A549 (cell line): ENCODE data around the gene KDM5B. TPM values are rescaled to one million over a fixed set of nuclear protein-coding genes. Genes with fewer than 3 reads are reported as not detected.
"Not testable (repeated sequence)": the region's sequence is repeated elsewhere in the genome, so short reads cannot be mapped to it uniquely, and the experiment has no call there.

Experiments used
- ATAC-seq, 2 experiments: fragments of 200-7000 bp in 1 of 2; fragments of >200 bp in 1 of 2; cut with Nextera tagmentation in 1 of 2; cut with Tn5 transposase in 1 of 2; 3 replicates each; pipeline versions ENCODE4 v1.8.0 to v1.9.1; 2018 to 2020; ENCODE audit warnings: mild to moderate bottlenecking in 1 of 2, moderate library complexity in 1 of 2
- CTCF ChIA-PET: fragments of 300-600 bp; sonication (Branson Sonifier 250); formaldehyde crosslinking; extraction: SDS; loops from one replicate; lab custom pipeline; 2021; ENCODE audit warnings: antibody characterized with exemption, inconsistent platforms; lab: Yijun Ruan, JAX
- POLR2A ChIA-PET: fragments of 350-600 bp; formaldehyde crosslinking; extraction: SDS; loops from one replicate; lab custom pipeline; 2021; ENCODE audit warnings: antibody characterized with exemption, inconsistent platforms; lab: Yijun Ruan, JAX
- DNase-seq, 2 experiments: peaks; one replicate each; pipeline versions ENCODE4 v3.0.0 to v3.0.0-alpha.2; 2011 to 2016; ENCODE audit warnings: low read depth in 1 of 2, low spot score in 1 of 2
- FAIRE-seq: peaks from 2 replicates; lab custom pipeline; 2011; peaks lifted over from hg19 to GRCh38; lab: Jason Lieb, UNC
- H3K27ac ChIP-seq, 2 experiments: fragments of >200 bp; sonication (Bioruptor Twin); formaldehyde crosslinking; 3 replicates each; pipeline ENCODE4 v1.5.1; 2016 to 2017
- H3K4me1 ChIP-seq: fragments of >200 bp; sonication (Bioruptor Twin); formaldehyde crosslinking; 3 replicates; pipeline ENCODE4 v1.6.1; 2016
- H3K4me2 ChIP-seq: fragments of >200 bp; sonication (Bioruptor Twin); formaldehyde crosslinking; 3 replicates; pipeline ENCODE4 v1.6.1; 2016
- H3K4me3 ChIP-seq: fragments of >200 bp; sonication (Bioruptor Twin); formaldehyde crosslinking; 3 replicates; pipeline ENCODE4 v1.5.1; 2016
- H3K9me3 ChIP-seq: fragments of >200 bp; sonication (Bioruptor Twin); formaldehyde crosslinking; 3 replicates; pipeline ENCODE4 v1.6.1; 2016
- CBX2 ChIP-seq: fragments of 200-600 bp; sonication (generic); IDR thresholded peaks from 2 replicates; pipeline ENCODE4 v1.6.1; 2016; ENCODE audit warnings: low read depth, mild to moderate bottlenecking, borderline replicate concordance
- CBX8 ChIP-seq: fragments of 200-600 bp; sonication (generic); IDR thresholded peaks from 2 replicates; pipeline ENCODE4 v1.6.1; 2016
- CHD4 ChIP-seq: fragments of 200-600 bp; sonication (generic); IDR thresholded peaks from 2 replicates; pipeline ENCODE4 v1.6.1; 2016; ENCODE audit warnings: antibody characterized with exemption, mild to moderate bottlenecking, borderline replicate concordance
- EP300 ChIP-seq, 2 experiments: fragments of >200 bp; sonication (Bioruptor Twin); formaldehyde crosslinking; IDR thresholded peaks; 2 replicates in 1 of 2; 3 replicates in 1 of 2; pipeline ENCODE4 v1.6.1; 2016 to 2017
- ESRRA ChIP-seq: fragments of 150-350 bp; IDR thresholded peaks from 2 replicates; pipeline ENCODE4 v1.6.1; 2014; ENCODE audit warnings: mild to moderate bottlenecking, low read length, borderline replicate concordance
- FOXS1 ChIP-seq: fragments of 250-450 bp; sonication (Bioruptor Pico); IDR thresholded peaks from 2 replicates; pipeline ENCODE4 v1.5.0; 2020; ENCODE audit warnings: mild to moderate bottlenecking, moderate library complexity
- HEYL ChIP-seq: fragments of 250-450 bp; sonication (Bioruptor Pico); IDR thresholded peaks from 2 replicates; pipeline ENCODE4 v1.8.0; 2021; ENCODE audit warnings: mild to moderate bottlenecking, moderate library complexity
- HOXB13 ChIP-seq: fragments of 250-450 bp; sonication (Bioruptor Pico); IDR thresholded peaks from 2 replicates; pipeline ENCODE4 v1.5.0; 2020; ENCODE audit warnings: low read depth, mild to moderate bottlenecking, moderate library complexity
- HOXB5 ChIP-seq: fragments of 250-450 bp; sonication (Bioruptor Pico); IDR thresholded peaks from 2 replicates; pipeline ENCODE4 v1.5.0; 2020; ENCODE audit warnings: mild to moderate bottlenecking, moderate library complexity
- JUN ChIP-seq, 2 experiments: fragments of >200 bp; sonication (Bioruptor Twin); formaldehyde crosslinking; IDR thresholded peaks; 2 replicates in 1 of 2; 3 replicates in 1 of 2; pipeline ENCODE4 v1.6.1; 2016 to 2017
- JUNB ChIP-seq: fragments of >200 bp; sonication (Bioruptor Twin); formaldehyde crosslinking; IDR thresholded peaks from 2 replicates; pipeline ENCODE4 v1.6.1; 2016
- MYC ChIP-seq: IDR thresholded peaks from 2 replicates; pipeline ENCODE4 v1.6.1; 2012; ENCODE audit warnings: mild to moderate bottlenecking, inconsistent platforms, low read length, improper control_type of control experiment, borderline replicate concordance
- POLR2A ChIP-seq: IDR thresholded peaks from 2 replicates; pipeline ENCODE4 v1.6.1; 2012; ENCODE audit warnings: mild to moderate bottlenecking, low read length
- POLR2AphosphoS2 ChIP-seq: conservative IDR thresholded peaks from 2 replicates; pipeline ENCODE4 v1.6.1; 2012; ENCODE audit warnings: low read length, improper control_type of control experiment, inconsistent platforms
- SMC3 ChIP-seq: fragments of >200 bp; sonication (Bioruptor Twin); formaldehyde crosslinking; IDR thresholded peaks from 3 replicates; pipeline ENCODE4 v1.6.1; 2018; ENCODE audit warnings: inconsistent platforms
- SREBF2 ChIP-seq: fragments of 450-650 bp; IDR thresholded peaks from 2 replicates; pipeline ENCODE4 v1.6.1; 2014; ENCODE audit warnings: mild to moderate bottlenecking, moderate library complexity
- TP53 ChIP-seq: fragments of 250-450 bp; sonication (Bioruptor Pico); IDR thresholded peaks from 2 replicates; pipeline ENCODE4 v1.5.0; 2021; ENCODE audit warnings: mild to moderate bottlenecking, moderate library complexity
- ZFP36 ChIP-seq: fragments of 450-650 bp; IDR thresholded peaks from 2 replicates; pipeline ENCODE4 v1.6.1; 2014; ENCODE audit warnings: borderline replicate concordance; ENCODE audit not compliant: partially characterized antibody
- WGBS: methylation state at CpG from one replicate; pipeline ENCODE4 v1.1.6; 2017; ENCODE audit errors: missing lambda C conversion rate; 5-methylcytosine and 5-hydroxymethylcytosine counted together
- polyA plus RNA-seq, 4 experiments: library from polyadenylated mRNA; depleted of rRNA in 3 of 4; stranded (reverse); fragments of >200 nt; fragmentation: RNase III in 1 of 4; extraction: RNeasy Plus Mini Kit Qiagen cat#74134 plus additional on column Dnase treatment in 1 of 4; gene quantifications; 2 replicates in 3 of 4; 3 replicates in 1 of 4; pipeline ENCODE4 v1.2.3, GENCODE V29; 2011 to 2017
- TF ChIP-seq, protein P1 (sequence below): fragments of >200 bp; sonication (Bioruptor Twin); formaldehyde crosslinking; IDR thresholded peaks from 2 replicates; pipeline ENCODE4 v1.6.1; 2016
- TF ChIP-seq, protein P2 (sequence below): fragments of 450-650 bp; IDR thresholded peaks from 2 replicates; pipeline ENCODE4 v1.6.1; 2014; ENCODE audit warnings: antibody characterized with exemption
- TF ChIP-seq, protein P3 (sequence below): fragments of 150-350 bp; IDR thresholded peaks from 2 replicates; pipeline ENCODE4 v1.6.1; 2014; ENCODE audit warnings: low read depth, mild to moderate bottlenecking, low read length
- TF ChIP-seq, protein P4 (sequence below): IDR thresholded peaks from 2 replicates; pipeline ENCODE4 v1.6.1; 2012

The KDM5B gene
- polyA plus RNA-seq, 2 of the 4 experiments (the other 2 are of a cell fraction), result 15.8 to 44.3 TPM

DNA sequence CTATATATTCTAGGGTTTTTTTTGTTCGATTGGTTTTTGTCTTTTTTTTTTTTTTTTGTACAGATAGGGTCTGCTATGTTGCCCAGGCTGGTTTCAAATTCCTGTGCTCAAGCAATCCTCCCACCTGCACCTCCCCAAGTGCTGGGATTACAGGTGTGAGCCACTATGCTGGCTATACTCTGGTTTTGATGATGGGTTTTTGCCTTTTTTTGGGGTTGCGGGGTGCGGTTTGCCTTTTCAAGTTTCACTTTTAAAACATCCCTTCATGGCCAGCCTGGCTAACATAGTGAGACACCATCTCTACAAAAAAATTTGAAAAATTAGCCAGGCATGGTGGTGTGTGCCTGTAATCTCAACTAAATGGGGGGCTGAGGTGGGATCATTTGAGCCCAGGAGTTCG, 10.0 kb downstream of the KDM5B start (continued):
- TF ChIP-seq ESRRA (no peak), CBX2 (no peak)
- TF ChIP-seq, protein P1, sequence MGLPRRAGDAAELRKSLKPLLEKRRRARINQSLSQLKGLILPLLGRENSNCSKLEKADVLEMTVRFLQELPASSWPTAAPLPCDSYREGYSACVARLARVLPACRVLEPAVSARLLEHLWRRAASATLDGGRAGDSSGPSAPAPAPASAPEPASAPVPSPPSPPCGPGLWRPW, result no peak

DNA sequence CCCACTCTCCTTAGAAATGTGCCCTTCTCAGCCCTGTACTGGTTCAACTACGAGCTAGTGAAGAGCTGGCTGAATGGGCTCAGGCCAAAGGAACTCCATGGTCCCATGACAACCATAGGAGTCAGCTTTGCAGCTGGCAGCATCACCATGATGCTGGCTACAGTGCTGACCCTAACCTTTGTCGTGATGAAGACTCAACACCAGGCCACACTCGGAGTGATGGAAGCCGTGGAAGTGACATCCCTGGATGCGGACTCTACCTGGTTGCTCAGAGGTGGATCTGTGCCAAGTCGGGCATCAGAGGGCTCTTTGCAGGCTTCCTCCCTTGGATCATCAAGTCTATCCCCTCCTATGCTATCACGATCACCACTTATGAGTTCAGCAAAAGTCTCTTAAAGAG, 11.6 kb downstream of the KDM5B start:
- Histone ChIP-seq H3K27ac (no peak overlapping the region), H3K4me3 (no peak overlapping the region), H3K9me3 (no peaks in the 10 kb centered on the region), H3K4me1 (peaks cover 18% of the 10 kb centered on the region; the same call in 2 of the 3 replicates), H3K4me2 (no peak overlapping the region)
- ChIA-PET CTCF (interaction anchor here (0.8 to 1.6 kb wide), 5 partner anchors 10 to 77 kb away, joined by 3 to 6 read pairs (median 3); no protein-coding TSS in a partner anchor), POLR2A (no interaction called here)
- FAIRE-seq, result no peak
- TF ChIP-seq FOXS1 (CRISPR knock-in tag) (no peak), JUN (IDR thresholded peaks at IDR 0.05) (no peak), TP53 (CRISPR knock-in tag) (no peak), JUNB (no peak), HOXB5 (CRISPR knock-in tag) (no peak), SMC3 (no peak), HEYL (CRISPR knock-in tag) (no peak), CHD4 (no peak), ZFP36 (no peak), HOXB13 (CRISPR knock-in tag) (no peak), POLR2A (no peak), EP300 (IDR thresholded peaks at IDR 0.05) (no peak), MYC (no peak), CBX8 (no peak), SREBF2 (no peak), POLR2AphosphoS2 (no peak)
- TF ChIP-seq, protein P2, sequence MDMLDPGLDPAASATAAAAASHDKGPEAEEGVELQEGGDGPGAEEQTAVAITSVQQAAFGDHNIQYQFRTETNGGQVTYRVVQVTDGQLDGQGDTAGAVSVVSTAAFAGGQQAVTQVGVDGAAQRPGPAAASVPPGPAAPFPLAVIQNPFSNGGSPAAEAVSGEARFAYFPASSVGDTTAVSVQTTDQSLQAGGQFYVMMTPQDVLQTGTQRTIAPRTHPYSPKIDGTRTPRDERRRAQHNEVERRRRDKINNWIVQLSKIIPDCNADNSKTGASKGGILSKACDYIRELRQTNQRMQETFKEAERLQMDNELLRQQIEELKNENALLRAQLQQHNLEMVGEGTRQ, result no peak
- TF ChIP-seq, protein P3, sequence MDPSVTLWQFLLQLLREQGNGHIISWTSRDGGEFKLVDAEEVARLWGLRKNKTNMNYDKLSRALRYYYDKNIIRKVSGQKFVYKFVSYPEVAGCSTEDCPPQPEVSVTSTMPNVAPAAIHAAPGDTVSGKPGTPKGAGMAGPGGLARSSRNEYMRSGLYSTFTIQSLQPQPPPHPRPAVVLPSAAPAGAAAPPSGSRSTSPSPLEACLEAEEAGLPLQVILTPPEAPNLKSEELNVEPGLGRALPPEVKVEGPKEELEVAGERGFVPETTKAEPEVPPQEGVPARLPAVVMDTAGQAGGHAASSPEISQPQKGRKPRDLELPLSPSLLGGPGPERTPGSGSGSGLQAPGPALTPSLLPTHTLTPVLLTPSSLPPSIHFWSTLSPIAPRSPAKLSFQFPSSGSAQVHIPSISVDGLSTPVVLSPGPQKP, result no peak
- TF ChIP-seq, protein P4, sequence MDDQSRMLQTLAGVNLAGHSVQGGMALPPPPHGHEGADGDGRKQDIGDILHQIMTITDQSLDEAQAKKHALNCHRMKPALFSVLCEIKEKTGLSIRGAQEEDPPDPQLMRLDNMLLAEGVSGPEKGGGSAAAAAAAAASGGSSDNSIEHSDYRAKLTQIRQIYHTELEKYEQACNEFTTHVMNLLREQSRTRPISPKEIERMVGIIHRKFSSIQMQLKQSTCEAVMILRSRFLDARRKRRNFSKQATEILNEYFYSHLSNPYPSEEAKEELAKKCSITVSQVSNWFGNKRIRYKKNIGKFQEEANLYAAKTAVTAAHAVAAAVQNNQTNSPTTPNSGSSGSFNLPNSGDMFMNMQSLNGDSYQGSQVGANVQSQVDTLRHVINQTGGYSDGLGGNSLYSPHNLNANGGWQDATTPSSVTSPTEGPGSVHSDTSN, result no peak
- ATAC-seq, result peak in 1 of 2 experiments; percentile 31; a peak in 2 of 6 replicates
- no peak for DNase-seq
- WGBS, result 99% methylated on average over 7 of the region's 7 CpGs

DNA sequence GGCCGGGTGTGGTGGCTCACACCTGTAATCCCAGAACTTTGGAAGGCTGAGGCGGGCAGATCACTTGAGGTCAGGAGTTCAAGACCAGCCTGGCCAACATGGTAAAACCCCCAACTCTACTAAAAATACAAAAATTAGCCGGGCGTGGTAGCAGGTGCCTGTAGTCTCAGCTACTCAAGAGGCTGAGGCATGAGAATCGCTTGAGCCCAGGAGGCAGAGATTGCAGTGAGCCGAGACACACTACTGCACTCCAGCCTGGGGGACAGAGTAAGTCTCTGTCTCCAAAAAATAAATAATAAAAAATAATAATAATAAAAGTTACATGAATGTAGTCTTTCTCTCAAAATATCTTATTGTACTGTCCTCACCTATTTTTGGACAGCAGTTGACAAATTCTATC, 13.3 kb downstream of the KDM5B start:
- FAIRE-seq, POLR2A ChIA-PET: not testable (repeated sequence)
- 88% methylated on average over 6 of the region's 6 CpGs for WGBS

More for the DNA sequence above, 13.3 kb downstream of the KDM5B start:
- not testable (repeated sequence) for H3K4me3 ChIP-seq, H3K9me3 ChIP-seq, DNase-seq, ATAC-seq, H3K4me2 ChIP-seq, H3K27ac ChIP-seq
- peaks cover 13% of the 10 kb centered on the region; the same call in 2 of the 3 replicates for H3K4me1 ChIP-seq
- CTCF ChIA-PET, result interaction anchor here (1.0 to 1.6 kb wide), 3 partner anchors 8 to 75 kb away, joined by 3 to 6 read pairs (median 3); no protein-coding TSS in a partner anchor
